H9 (cell line): ENCODE data around the gene CRB3. TPM values are rescaled to one million over a fixed set of nuclear protein-coding genes. Genes with fewer than 3 reads are reported as not detected.

Source experiments
- DNase-seq: peaks from one replicate; pipeline ENCODE4 v3.0.0-alpha.2; 2017
- H2AFZ ChIP-seq: one replicate; pipeline ENCODE4 v1.6.1; 2013; ENCODE audit warnings: mild to moderate bottlenecking, low read length, control low read depth, moderate library complexity
- H2AK5ac ChIP-seq: 2 replicates; pipeline ENCODE4 v1.6.1; 2013; ENCODE audit warnings: low read length, control low read depth, mixed read lengths; ENCODE audit not compliant: insufficient read length
- H2BK120ac ChIP-seq: one replicate; pipeline ENCODE4 v1.6.1; 2013; ENCODE audit warnings: low read depth, mild to moderate bottlenecking, low read length, control low read depth, inconsistent platforms; ENCODE audit not compliant: poor library complexity, severe bottlenecking
- H2BK12ac ChIP-seq: 2 replicates; pipeline ENCODE4 v1.6.1; 2013; ENCODE audit warnings: low read length, control low read depth, mixed read lengths, low read depth; ENCODE audit not compliant: insufficient read length
- H2BK15ac ChIP-seq: 2 replicates; pipeline ENCODE4 v1.6.1; 2013; ENCODE audit warnings: low read depth, low read length, control low read depth
- H2BK20ac ChIP-seq: one replicate; pipeline ENCODE4 v1.6.1; 2013; ENCODE audit warnings: low read depth, mild to moderate bottlenecking, low read length, control low read depth, inconsistent platforms; ENCODE audit not compliant: poor library complexity, severe bottlenecking
- H2BK5ac ChIP-seq: 2 replicates; pipeline ENCODE4 v1.6.1; 2013; ENCODE audit warnings: low read length, control low read depth, mixed read lengths; ENCODE audit not compliant: insufficient read length
- H3K14ac ChIP-seq: 2 replicates; pipeline ENCODE4 v1.6.1; 2013; ENCODE audit warnings: low read length, control low read depth; ENCODE audit not compliant: insufficient read depth
- H3K18ac ChIP-seq: 2 replicates; pipeline ENCODE4 v1.6.1; 2013; ENCODE audit warnings: low read depth, mild to moderate bottlenecking, mixed read lengths, low read length, control low read depth; ENCODE audit not compliant: insufficient read length
- H3K23ac ChIP-seq: 2 replicates; pipeline ENCODE4 v1.6.1; 2013; ENCODE audit warnings: low read length, control low read depth, mixed read lengths, low read depth; ENCODE audit not compliant: insufficient read length
- H3K23me2 ChIP-seq: 2 replicates; pipeline ENCODE4 v1.6.1; 2013; ENCODE audit warnings: low read depth, mild to moderate bottlenecking, mixed read lengths, low read length, control low read depth; ENCODE audit not compliant: insufficient read length, poor library complexity, severe bottlenecking
- H3K27ac ChIP-seq: 2 replicates; pipeline ENCODE4 v1.5.1; 2013; ENCODE audit warnings: low read length, control low read depth, mixed read lengths, low read depth; ENCODE audit not compliant: insufficient read length
- H3K27me3 ChIP-seq: 2 replicates; pipeline ENCODE4 v1.6.1; 2013; ENCODE audit warnings: low read length, control low read depth, inconsistent platforms; ENCODE audit not compliant: insufficient read depth
- H3K4ac ChIP-seq: 2 replicates; pipeline ENCODE4 v1.6.1; 2013; ENCODE audit warnings: low read depth, mild to moderate bottlenecking, control low read depth, inconsistent platforms, low read length, moderate library complexity
- H3K4me1 ChIP-seq: 2 replicates; pipeline ENCODE4 v1.6.1; 2013; ENCODE audit warnings: low read length, control low read depth, inconsistent platforms; ENCODE audit not compliant: insufficient read depth
- H3K4me2 ChIP-seq: 2 replicates; pipeline ENCODE4 v1.6.1; 2013; ENCODE audit warnings: low read length, control low read depth, mixed read lengths; ENCODE audit not compliant: insufficient read length, insufficient read depth
- H3K56ac ChIP-seq: 2 replicates; pipeline ENCODE4 v1.6.1; 2013; ENCODE audit warnings: low read depth, mild to moderate bottlenecking, mixed read lengths, low read length, control low read depth; ENCODE audit not compliant: insufficient read length
- H3K79me1 ChIP-seq: 2 replicates; pipeline ENCODE4 v1.6.1; 2013; ENCODE audit warnings: low read depth, mild to moderate bottlenecking, moderate library complexity, low read length, control low read depth, inconsistent platforms; ENCODE audit not compliant: insufficient read depth, poor library complexity, severe bottlenecking
- H3K79me2 ChIP-seq: 2 replicates; pipeline ENCODE4 v1.6.1; 2013; ENCODE audit warnings: low read length, control low read depth, inconsistent platforms; ENCODE audit not compliant: insufficient read depth
- H3K9ac ChIP-seq: 2 replicates; pipeline ENCODE4 v1.6.1; 2013; ENCODE audit warnings: low read length, control low read depth, mixed read lengths; ENCODE audit not compliant: insufficient read length; ENCODE audit errors: extremely low read depth
- H3K9me3 ChIP-seq: one replicate; pipeline ENCODE4 v1.6.1; 2013; ENCODE audit warnings: low read depth, low read length, inconsistent platforms; ENCODE audit not compliant: control insufficient read depth
- H3T11ph ChIP-seq: one replicate; pipeline ENCODE4 v1.6.1; 2013; ENCODE audit warnings: mild to moderate bottlenecking, low read length, control low read depth, inconsistent platforms
- H4K20me1 ChIP-seq: one replicate; pipeline ENCODE4 v1.6.1; 2013; ENCODE audit not compliant: control insufficient read depth, insufficient read length, insufficient read depth
- H4K5ac ChIP-seq: 2 replicates; pipeline ENCODE4 v1.6.1; 2013; ENCODE audit warnings: low read depth, mild to moderate bottlenecking, mixed read lengths, low read length, control low read depth; ENCODE audit not compliant: insufficient read length
- H4K8ac ChIP-seq: replicated peaks from 2 replicates; pipeline ENCODE4 v1.6.1; 2013; ENCODE audit warnings: low read length, control low read depth, mixed read lengths, low read depth; ENCODE audit not compliant: insufficient read length
- H4K91ac ChIP-seq: 2 replicates; pipeline ENCODE4 v1.6.1; 2013; ENCODE audit warnings: low read depth, mild to moderate bottlenecking, moderate library complexity, mixed read lengths, low read length, control low read depth; ENCODE audit not compliant: insufficient read length
- H3K27ac Mint-ChIP-seq, 3 experiments: 2 replicates in 2 of 3; 3 replicates in 1 of 3; pipeline ENCODE4 v1.8.0; 2020 to 2021; ENCODE audit warnings: mixed read lengths in 3 of 3, mild to moderate bottlenecking in 1 of 3, moderate library complexity in 1 of 3
- H3K27me3 Mint-ChIP-seq: 2 replicates; pipeline ENCODE4 v1.8.0; 2021; ENCODE audit warnings: low read depth, mild to moderate bottlenecking, moderate library complexity, mixed read lengths
- H3K36me3 Mint-ChIP-seq, 3 experiments: 2 replicates in 2 of 3; 3 replicates in 1 of 3; pipeline ENCODE4 v1.8.0; 2020 to 2021; ENCODE audit warnings: low read depth in 3 of 3, mixed read lengths in 3 of 3; ENCODE audit not compliant: insufficient read depth in 1 of 3
- H3K4me1 Mint-ChIP-seq, 2 experiments: 2 replicates each; pipeline ENCODE4 v1.8.0; 2020; ENCODE audit warnings: mixed read lengths in 2 of 2
- H3K4me3 Mint-ChIP-seq, 2 experiments: 2 replicates in 1 of 2; 3 replicates in 1 of 2; pipeline ENCODE4 v1.8.0; 2020 to 2021; ENCODE audit warnings: mild to moderate bottlenecking in 2 of 2, mixed read lengths in 2 of 2, moderate library complexity in 1 of 2
- H3K9me3 Mint-ChIP-seq, 2 experiments: 2 replicates in 1 of 2; 3 replicates in 1 of 2; pipeline ENCODE4 v1.8.0; 2020; ENCODE audit warnings: mild to moderate bottlenecking in 2 of 2, mixed read lengths in 2 of 2, moderate library complexity in 1 of 2
- CTCF ChIP-seq: fragments of 200-600 bp; sonication (generic); conservative IDR thresholded peaks from 3 replicates; pipeline ENCODE4 v1.8.0; 2021; ENCODE audit warnings: antibody characterized with exemption, mild to moderate bottlenecking
- WGBS: extraction: QIAGEN DNeasy Blood & Tissue Kit; methylation state at CpG from one replicate; pipeline ENCODE4 v1.1.7; 2013; ENCODE audit warnings: missing lambda C conversion rate, low lambda C conversion rate, mixed read lengths; ENCODE audit not compliant: insufficient read length; ENCODE audit errors: extremely low coverage; 5-methylcytosine and 5-hydroxymethylcytosine counted together
- total RNA-seq: library from RNA; stranded (reverse); gene quantifications from 2 replicates; pipeline ENCODE4 v1.2.1, GENCODE V29; 2021

CRB3 gene
- total RNA-seq, 1 experiment from 2014 or later, result 32.1 TPM

DNA sequence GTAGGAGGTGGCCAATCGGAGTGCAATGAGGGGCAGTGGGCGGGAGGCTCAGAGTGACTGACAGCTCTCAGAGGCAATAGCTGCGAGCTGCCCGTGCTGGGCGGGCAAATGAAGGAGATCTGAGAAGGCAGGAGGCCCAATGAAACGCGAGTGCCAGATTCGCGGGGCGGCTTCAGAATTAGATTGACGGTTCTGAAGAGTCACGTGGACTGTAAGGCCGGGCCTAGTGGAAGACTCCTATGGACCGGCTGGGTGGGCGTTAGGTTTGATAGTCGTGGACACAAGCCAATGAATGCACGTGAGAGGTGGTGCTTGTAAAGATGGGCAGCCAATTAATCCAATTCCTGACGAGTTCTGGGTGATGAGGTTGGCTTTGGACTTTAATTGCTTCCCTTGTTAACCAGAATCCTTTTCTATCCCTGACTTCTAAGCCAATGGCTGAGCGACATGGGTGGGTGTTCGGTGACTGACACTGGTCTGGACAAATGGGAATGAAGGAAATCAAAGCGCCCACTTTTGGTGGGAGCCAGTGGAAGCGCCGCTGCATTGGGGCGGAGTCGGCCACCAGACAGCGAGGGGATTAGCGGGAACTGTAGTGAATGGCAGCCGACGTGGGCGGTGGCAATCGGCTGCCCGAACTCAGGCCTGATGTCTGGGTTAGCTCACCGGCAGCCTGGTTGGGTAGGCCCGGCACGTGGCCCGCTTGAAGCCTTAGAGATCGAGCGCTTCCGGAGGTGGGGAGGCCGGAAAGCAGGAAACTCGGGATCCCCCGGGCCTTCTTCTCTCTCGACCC lies 38.9 kb upstream of the CRB3 start:
- Histone ChIP-seq H4K5ac (no peak overlapping the region), H3K27ac (no peak overlapping the region), H3K4me2 (no peak overlapping the region), H4K91ac (no peak overlapping the region), H3K79me1 (peaks cover 3% of the 10 kb centered on the region), H2AK5ac (no peak overlapping the region), H2BK120ac (no peak overlapping the region), H4K20me1 (no peaks in the 10 kb centered on the region), H3K56ac (no peak overlapping the region), H2BK12ac (no peak overlapping the region), H2BK5ac (no peak overlapping the region), H3K14ac (no peak overlapping the region), H3T11ph (no peak overlapping the region), H3K23me2 (peaks cover 4% of the 10 kb centered on the region), H2BK20ac (no peak overlapping the region), H2BK15ac (no peak overlapping the region), H3K79me2 (peaks cover 40% of the 10 kb centered on the region), H4K8ac (no peak overlapping the region), H2AFZ (no peak overlapping the region), H3K27me3 (no peaks in the 10 kb centered on the region), H3K9ac (no peak overlapping the region), H3K23ac (no peak overlapping the region), H3K4ac (no peak overlapping the region), H3K18ac (peak overlapping the region; percentile 60), H3K9me3 (no peaks in the 10 kb centered on the region), H3K4me1 (no peaks in the 10 kb centered on the region)
- H3K27ac Mint-ChIP-seq, result peak overlapping the region in 2 of 3 experiments; percentile 51 to 88; a peak in 2 of 7 replicates
- peaks cover 13% of the 10 kb centered on the region for H3K27me3 Mint-ChIP-seq
- H3K36me3 Mint-ChIP-seq, result peaks cover 21 to 42% (median 36%) of the 10 kb centered on the region in 3 experiments
- H3K4me3 Mint-ChIP-seq, result peak overlapping the region; percentile 68 to 82
- WGBS, result no CpG with 5 or more reads among the region's 43 CpGs
- DNase-seq, result peak; percentile 100
- no peak for TF ChIP-seq CTCF
- peaks cover 6 to 8% of the 10 kb centered on the region in 2 experiments for H3K9me3 Mint-ChIP-seq
- peaks cover 10 to 20% of the 10 kb centered on the region in 2 experiments for H3K4me1 Mint-ChIP-seq
